Epithelial cell of esophagus (primary cell): ENCODE results near the gene PABPN1L.

Source experiments
- DNase-seq: peaks from one replicate; pipeline ENCODE4 v3.0.0; 2010; ENCODE audit warnings: low read depth
- H3K4me3 ChIP-seq: 2 replicates; pipeline ENCODE4 v1.5.1; 2011; ENCODE audit warnings: mild to moderate bottlenecking, low read length, control low read depth
- TF ChIP-seq, protein P1 (sequence below): IDR thresholded peaks from 2 replicates; pipeline ENCODE4 v1.5.1; 2011; ENCODE audit warnings: low read depth, mild to moderate bottlenecking, low read length, control low read depth, inconsistent platforms; ENCODE audit not compliant: insufficient read depth; ENCODE audit errors: missing control alignments

The PABPN1L gene

DNA sequence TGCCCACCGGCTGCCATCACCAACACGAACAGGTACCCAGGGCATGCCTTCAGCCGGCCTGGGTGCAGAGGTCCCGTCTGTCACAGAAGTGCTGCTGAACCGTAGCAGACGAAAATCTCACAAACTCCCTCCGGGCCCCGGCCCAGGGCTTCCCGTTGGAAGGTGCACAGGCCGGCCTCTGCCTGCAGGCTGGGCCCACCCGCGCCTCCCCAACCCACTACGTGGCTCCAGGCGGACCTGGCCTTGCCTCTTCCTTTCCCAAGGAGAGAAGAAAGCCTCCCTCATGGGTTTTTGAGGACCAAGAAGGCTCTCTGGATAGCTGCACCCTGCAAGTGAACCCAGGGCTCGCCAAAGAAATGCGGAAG lies 45.5 kb upstream of the PABPN1L start:
- no peak for DNase-seq
- H3K4me3 ChIP-seq, result no peak overlapping the region
- TF ChIP-seq, protein P1, sequence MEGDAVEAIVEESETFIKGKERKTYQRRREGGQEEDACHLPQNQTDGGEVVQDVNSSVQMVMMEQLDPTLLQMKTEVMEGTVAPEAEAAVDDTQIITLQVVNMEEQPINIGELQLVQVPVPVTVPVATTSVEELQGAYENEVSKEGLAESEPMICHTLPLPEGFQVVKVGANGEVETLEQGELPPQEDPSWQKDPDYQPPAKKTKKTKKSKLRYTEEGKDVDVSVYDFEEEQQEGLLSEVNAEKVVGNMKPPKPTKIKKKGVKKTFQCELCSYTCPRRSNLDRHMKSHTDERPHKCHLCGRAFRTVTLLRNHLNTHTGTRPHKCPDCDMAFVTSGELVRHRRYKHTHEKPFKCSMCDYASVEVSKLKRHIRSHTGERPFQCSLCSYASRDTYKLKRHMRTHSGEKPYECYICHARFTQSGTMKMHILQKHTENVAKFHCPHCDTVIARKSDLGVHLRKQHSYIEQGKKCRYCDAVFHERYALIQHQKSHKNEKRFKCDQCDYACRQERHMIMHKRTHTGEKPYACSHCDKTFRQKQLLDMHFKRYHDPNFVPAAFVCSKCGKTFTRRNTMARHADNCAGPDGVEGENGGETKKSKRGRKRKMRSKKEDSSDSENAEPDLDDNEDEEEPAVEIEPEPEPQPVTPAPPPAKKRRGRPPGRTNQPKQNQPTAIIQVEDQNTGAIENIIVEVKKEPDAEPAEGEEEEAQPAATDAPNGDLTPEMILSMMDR, result no peak

DNA sequence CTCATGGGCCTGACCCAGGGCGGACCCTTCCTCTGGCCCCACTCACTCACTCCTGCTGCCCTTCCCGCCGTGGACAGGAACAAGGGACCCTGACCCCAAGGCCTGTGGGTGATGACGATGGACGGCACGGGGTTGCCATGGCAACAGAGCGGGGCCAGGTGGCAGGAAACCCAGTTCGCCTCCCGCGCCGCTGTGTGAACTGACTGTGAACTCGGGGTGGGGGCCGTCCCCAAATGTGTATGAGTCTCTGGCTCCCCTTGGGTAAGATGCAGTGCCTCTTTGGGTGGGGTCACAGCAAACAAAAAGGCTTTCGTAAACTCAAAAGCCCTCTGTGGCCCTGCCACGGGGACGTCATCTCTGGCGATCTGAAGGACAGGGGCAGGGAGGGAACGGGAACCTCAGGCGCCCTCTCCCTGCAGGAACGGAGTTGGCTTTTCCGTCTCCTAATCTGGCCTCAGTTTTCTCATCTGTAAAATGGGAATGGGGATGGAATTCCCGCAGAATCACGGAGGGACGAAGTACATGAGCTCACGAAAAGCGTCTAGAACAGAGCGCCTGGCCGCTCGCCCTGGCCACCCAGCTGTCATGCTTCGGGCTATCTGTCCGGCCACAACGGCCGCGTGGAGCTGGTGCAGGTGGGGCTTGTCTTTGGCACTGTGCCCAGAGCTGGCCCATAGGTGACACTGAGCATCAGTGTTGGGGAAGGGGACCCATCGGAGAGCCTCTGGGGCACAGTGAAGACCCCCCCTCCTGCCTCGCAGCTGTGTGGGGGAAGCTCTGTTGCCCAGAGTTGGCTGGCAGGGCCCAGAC lies 44.9 kb upstream of the PABPN1L start:
- TF ChIP-seq, protein P1, result no peak
- no peak for DNase-seq
- H3K4me3 ChIP-seq, result no peak overlapping the region

DNA sequence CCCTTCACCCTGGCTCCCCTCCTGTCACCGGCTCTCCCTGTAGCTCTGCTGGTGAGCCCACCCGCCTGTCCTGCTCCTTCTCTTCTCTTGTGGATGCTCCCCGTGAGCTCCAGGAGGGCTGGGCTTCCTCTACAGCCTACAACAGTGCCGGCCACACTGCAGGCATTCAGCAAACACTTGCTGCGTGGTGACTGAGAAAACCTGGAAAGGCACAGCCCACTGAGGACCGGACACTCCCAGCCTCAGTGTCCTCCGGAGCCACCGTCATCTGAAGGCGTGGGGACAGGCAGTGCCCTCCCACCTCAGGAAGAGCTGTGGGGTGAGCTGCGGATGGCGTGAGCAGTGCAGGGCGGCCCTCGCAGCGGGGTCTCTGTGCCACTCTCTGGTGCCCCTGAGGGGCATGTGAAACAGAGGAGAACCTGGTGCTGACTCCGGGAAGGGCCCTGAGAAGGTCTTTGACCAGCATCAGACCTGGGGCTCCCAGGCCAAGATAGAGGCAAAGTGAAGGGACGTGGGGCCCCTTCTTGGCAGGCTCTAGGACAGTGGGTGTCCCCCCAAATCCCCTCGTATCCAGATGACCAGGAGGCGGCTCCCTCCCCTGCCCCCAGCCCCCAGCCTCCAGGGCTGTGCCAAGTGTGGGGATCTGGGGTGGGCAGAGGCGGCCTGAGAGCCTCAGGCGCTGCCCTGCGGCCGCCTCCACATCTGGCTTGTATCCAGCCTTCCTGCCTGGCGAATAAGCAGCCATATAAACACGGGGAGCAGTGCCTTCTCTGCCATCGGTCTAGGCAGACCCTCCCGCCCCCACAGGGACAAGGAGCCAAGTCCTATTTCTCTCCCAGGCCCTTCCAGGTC lies 44.0 kb upstream of the PABPN1L start:
- no peak overlapping the region for H3K4me3 ChIP-seq
- TF ChIP-seq, protein P1, result no peak
- no peak for DNase-seq

DNA sequence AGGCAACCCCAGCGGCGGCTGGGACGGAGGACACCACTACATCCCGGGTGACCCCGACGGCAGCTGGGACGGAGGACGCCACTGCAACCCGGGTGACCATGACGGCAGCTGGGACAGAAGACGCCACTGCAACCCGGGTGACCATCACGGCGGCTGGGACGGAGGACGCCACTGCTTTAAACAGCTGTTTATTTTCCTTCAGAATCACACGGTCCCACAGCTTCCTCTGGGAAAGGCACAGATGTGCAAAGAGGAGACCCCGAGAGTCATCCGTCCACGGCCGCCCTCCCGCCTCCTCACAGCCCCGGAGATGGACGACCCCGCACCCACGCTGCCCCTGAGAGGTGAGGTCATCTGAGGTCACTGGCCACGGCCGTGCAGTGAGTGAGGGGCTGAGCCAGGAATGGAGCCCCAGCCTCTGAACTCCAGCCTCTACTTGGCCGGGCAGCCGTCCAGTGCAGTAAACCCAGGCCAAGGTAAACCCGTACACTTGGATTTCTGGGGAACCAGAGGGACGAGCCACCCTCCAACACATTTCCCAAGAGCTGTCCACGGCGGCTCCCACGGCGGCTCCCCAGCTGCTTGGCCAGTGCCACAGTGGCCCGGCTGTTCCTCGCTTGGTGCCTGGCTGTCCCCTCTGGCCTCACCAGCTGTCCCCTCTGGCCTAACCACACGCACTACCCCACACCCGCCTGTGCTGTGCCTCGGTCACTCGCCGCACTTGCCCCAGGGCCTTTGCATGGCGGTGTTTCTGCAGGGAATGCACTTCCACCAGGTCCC lies 43.2 kb upstream of the PABPN1L start:
- no peak for DNase-seq
- TF ChIP-seq, protein P1, result no peak
- H3K4me3 ChIP-seq, result no peak overlapping the region

DNA sequence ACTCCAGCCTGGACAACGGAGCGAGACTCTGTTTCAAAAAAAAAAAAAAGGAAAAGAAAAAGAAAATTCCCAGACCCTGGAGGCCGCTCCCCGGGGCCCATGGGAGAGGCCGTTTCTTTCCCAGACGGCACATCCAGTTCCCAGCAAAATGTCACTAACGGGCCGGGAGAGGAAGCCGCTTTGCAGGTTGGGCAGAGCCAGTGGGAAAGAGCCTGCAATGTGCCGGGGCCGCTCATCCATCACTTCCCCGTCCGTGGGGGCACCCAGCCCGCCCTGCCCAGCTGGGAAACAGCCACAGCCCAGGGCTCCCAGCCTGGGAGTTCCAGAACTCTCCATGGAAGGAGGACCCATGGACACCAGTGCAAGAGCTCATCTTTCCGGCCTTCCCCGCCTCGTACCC lies 41.8 kb upstream of the PABPN1L start:
- TF ChIP-seq, protein P1, result no peak

DNA sequence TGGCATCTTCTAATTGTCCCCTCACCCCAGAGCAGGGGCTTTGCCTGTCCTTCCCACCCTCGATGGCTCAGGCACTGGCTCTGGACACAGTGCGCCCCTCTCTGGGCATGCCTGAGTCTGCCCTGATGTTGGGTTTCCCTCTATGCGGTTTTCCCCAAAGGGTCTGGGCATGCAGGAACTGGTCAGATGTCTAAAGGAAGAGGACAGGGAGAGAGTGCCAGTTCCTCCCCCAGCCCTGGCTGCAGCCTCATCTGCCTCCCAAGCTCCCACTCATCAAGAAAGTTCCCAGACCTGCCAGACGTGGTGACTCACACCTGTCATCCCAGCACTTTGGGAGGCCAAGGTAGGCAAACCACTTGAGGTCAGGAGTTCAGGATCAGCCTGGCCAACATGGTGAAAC lies 41.3 kb upstream of the PABPN1L start:
- TF ChIP-seq, protein P1, result no peak
- H3K4me3 ChIP-seq, result no peak overlapping the region
- peak; percentile 93 for DNase-seq

More for the DNA sequence above, 41.8 kb upstream of the PABPN1L start:
- H3K4me3 ChIP-seq, result no peak overlapping the region
- DNase-seq, result no peak
